ENCODE data around the gene DNAJC5. TPM values are rescaled to one million over a fixed set of nuclear protein-coding genes. Genes with fewer than 3 reads are reported as not detected.

DNAJC5 gene
- total RNA-seq, 1 donor from 2014 or later, result 30.3 TPM

- Histone ChIP-seq H3K27ac (ENCODE audit: low read depth, low read length) (no peak overlapping the region), H3K36me3 (ENCODE audit: control insufficient read depth in 3 of 3, insufficient read depth in 3 of 3, low read length in 3 of 3) (peaks cover 33 to 42% (median 41%) of the 10 kb centered on the region in 3 donors), H3K4me1 (ENCODE audit: control insufficient read depth in 3 of 3, insufficient read depth in 3 of 3, low read length in 3 of 3) (peaks cover 6 to 14% (median 12%) of the 10 kb centered on the region in 3 donors), H3K27me3 (ENCODE audit: control insufficient read depth in 3 of 3, insufficient read depth in 3 of 3, low read length in 3 of 3) (no peaks in the 10 kb centered on the region), H3K4me3 (ENCODE audit: low read length in 3 of 3) (no peak overlapping the region), H3K9ac (ENCODE audit: low read depth in 1 of 3, low read length in 3 of 3) (no peak overlapping the region), H3K9me3 (ENCODE audit: control insufficient read depth in 3 of 3, low read length in 3 of 3) (no peaks in the 10 kb centered on the region)
These were observed 3.6 kb upstream of the DNAJC5 start for GRCh38 chr20:63891061-63892002.

GRCh38 chr20:63892402-63892801 is 2.5 kb upstream of the DNAJC5 start:
- Histone ChIP-seq H3K4me1 (ENCODE audit: control insufficient read depth in 3 of 3, insufficient read depth in 3 of 3, low read length in 3 of 3) (peaks cover 14 to 22% (median 18%) of the 10 kb centered on the region in 3 donors), H3K9ac (ENCODE audit: low read depth in 1 of 3, low read length in 3 of 3) (no peak overlapping the region), H3K9me3 (ENCODE audit: control insufficient read depth in 3 of 3, low read length in 3 of 3) (no peaks in the 10 kb centered on the region), H3K27ac (ENCODE audit: low read depth, low read length) (no peak overlapping the region), H3K27me3 (ENCODE audit: control insufficient read depth in 3 of 3, insufficient read depth in 3 of 3, low read length in 3 of 3) (no peaks in the 10 kb centered on the region), H3K36me3 (ENCODE audit: control insufficient read depth in 3 of 3, insufficient read depth in 3 of 3, low read length in 3 of 3) (peaks cover 29 to 39% (median 35%) of the 10 kb centered on the region in 3 donors), H3K4me3 (ENCODE audit: low read length in 3 of 3) (no peak overlapping the region)

GRCh38 chr20:63893999-63894357 is 948 bp upstream of the DNAJC5 start:
- Histone ChIP-seq H3K4me3 (ENCODE audit: low read length in 3 of 3) (peak overlapping the region; percentile 77 to 79 (median 78)), H3K27ac (ENCODE audit: low read depth, low read length) (no peak overlapping the region), H3K9ac (ENCODE audit: low read depth in 1 of 3, low read length in 3 of 3) (peak overlapping the region in 2 of 3 donors; percentile 45 to 74), H3K4me1 (ENCODE audit: control insufficient read depth in 3 of 3, insufficient read depth in 3 of 3, low read length in 3 of 3) (peaks cover 22 to 30% (median 26%) of the 10 kb centered on the region in 3 donors), H3K9me3 (ENCODE audit: control insufficient read depth in 3 of 3, low read length in 3 of 3) (no peaks in the 10 kb centered on the region), H3K27me3 (ENCODE audit: control insufficient read depth in 3 of 3, insufficient read depth in 3 of 3, low read length in 3 of 3) (no peaks in the 10 kb centered on the region), H3K36me3 (ENCODE audit: control insufficient read depth in 3 of 3, insufficient read depth in 3 of 3, low read length in 3 of 3) (peaks cover 26 to 30% (median 28%) of the 10 kb centered on the region in 3 donors)

- Histone ChIP-seq H3K27ac (ENCODE audit: low read depth, low read length) (peak overlapping the region; percentile 74), H3K9me3 (ENCODE audit: control insufficient read depth in 3 of 3, low read length in 3 of 3) (no peaks in the 10 kb centered on the region), H3K4me3 (ENCODE audit: low read length in 3 of 3) (peak overlapping the region; percentile 62 to 67 (median 67)), H3K36me3 (ENCODE audit: control insufficient read depth in 3 of 3, insufficient read depth in 3 of 3, low read length in 3 of 3) (peaks cover 14 to 18% (median 14%) of the 10 kb centered on the region in 3 donors), H3K9ac (ENCODE audit: low read depth in 1 of 3, low read length in 3 of 3) (peak overlapping the region; percentile 66 to 78 (median 69)), H3K27me3 (ENCODE audit: control insufficient read depth in 3 of 3, insufficient read depth in 3 of 3, low read length in 3 of 3) (no peaks in the 10 kb centered on the region), H3K4me1 (ENCODE audit: control insufficient read depth in 3 of 3, insufficient read depth in 3 of 3, low read length in 3 of 3) (peaks cover 23 to 30% (median 27%) of the 10 kb centered on the region in 3 donors)
These were observed 451 bp downstream of the DNAJC5 start for GRCh38 chr20:63895202-63895951.

GRCh38 chr20:63895952-63896263 is 982 bp downstream of the DNAJC5 start:
- H3K27me3 ChIP-seq (ENCODE audit: control insufficient read depth in 3 of 3, insufficient read depth in 3 of 3, low read length in 3 of 3), result no peaks in the 10 kb centered on the region
- peaks cover 8 to 13% (median 9%) of the 10 kb centered on the region in 3 donors for H3K36me3 ChIP-seq (ENCODE audit: control insufficient read depth in 3 of 3, insufficient read depth in 3 of 3, low read length in 3 of 3)
- H3K4me3 ChIP-seq (ENCODE audit: low read length in 3 of 3), result peak overlapping the region; percentile 62 to 67 (median 67)
- H3K9me3 ChIP-seq (ENCODE audit: control insufficient read depth in 3 of 3, low read length in 3 of 3), result no peaks in the 10 kb centered on the region
- H3K4me1 ChIP-seq (ENCODE audit: control insufficient read depth in 3 of 3, insufficient read depth in 3 of 3, low read length in 3 of 3), result peaks cover 23 to 32% (median 27%) of the 10 kb centered on the region in 3 donors
- peak overlapping the region; percentile 66 to 78 (median 69) for H3K9ac ChIP-seq (ENCODE audit: low read depth in 1 of 3, low read length in 3 of 3)
- H3K27ac ChIP-seq (ENCODE audit: low read depth, low read length), result peak overlapping the region; percentile 74

GRCh38 chr20:63896264-63897105 is 1.6 kb downstream of the DNAJC5 start:
- peak overlapping the region; percentile 62 to 67 (median 67) for H3K4me3 ChIP-seq (ENCODE audit: low read length in 3 of 3)
- peaks cover 23 to 38% (median 29%) of the 10 kb centered on the region in 3 donors for H3K4me1 ChIP-seq (ENCODE audit: control insufficient read depth in 3 of 3, insufficient read depth in 3 of 3, low read length in 3 of 3)
- peak overlapping the region; percentile 66 to 78 (median 69) for H3K9ac ChIP-seq (ENCODE audit: low read depth in 1 of 3, low read length in 3 of 3)
- H3K9me3 ChIP-seq (ENCODE audit: control insufficient read depth in 3 of 3, low read length in 3 of 3), result no peaks in the 10 kb centered on the region
- H3K27ac ChIP-seq (ENCODE audit: low read depth, low read length), result peak overlapping the region; percentile 74
- peaks cover 3 to 8% (median 4%) of the 10 kb centered on the region in 3 donors for H3K36me3 ChIP-seq (ENCODE audit: control insufficient read depth in 3 of 3, insufficient read depth in 3 of 3, low read length in 3 of 3)
- no peaks in the 10 kb centered on the region for H3K27me3 ChIP-seq (ENCODE audit: control insufficient read depth in 3 of 3, insufficient read depth in 3 of 3, low read length in 3 of 3)

GRCh38 chr20:63897978-63898561 is 3.1 kb downstream of the DNAJC5 start:
- Histone ChIP-seq H3K9ac (ENCODE audit: low read depth in 1 of 3, low read length in 3 of 3) (peak overlapping the region in 1 of 3 donors; percentile 16), H3K4me3 (ENCODE audit: low read length in 3 of 3) (no peak overlapping the region), H3K27ac (ENCODE audit: low read depth, low read length) (no peak overlapping the region), H3K27me3 (ENCODE audit: control insufficient read depth in 3 of 3, insufficient read depth in 3 of 3, low read length in 3 of 3) (no peaks in the 10 kb centered on the region), H3K4me1 (ENCODE audit: control insufficient read depth in 3 of 3, insufficient read depth in 3 of 3, low read length in 3 of 3) (peaks cover 23 to 38% (median 29%) of the 10 kb centered on the region in 3 donors), H3K36me3 (ENCODE audit: control insufficient read depth in 3 of 3, insufficient read depth in 3 of 3, low read length in 3 of 3) (peaks cover 0 to 6% (median 0%) of the 10 kb centered on the region in 3 donors), H3K9me3 (ENCODE audit: control insufficient read depth in 3 of 3, low read length in 3 of 3) (no peaks in the 10 kb centered on the region)

- H3K4me3 ChIP-seq (ENCODE audit: low read length in 3 of 3), result no peak overlapping the region
- peak overlapping the region in 1 of 3 donors; percentile 9 for H3K9ac ChIP-seq (ENCODE audit: low read depth in 1 of 3, low read length in 3 of 3)
- H3K27ac ChIP-seq (ENCODE audit: low read depth, low read length), result no peak overlapping the region
- H3K36me3 ChIP-seq (ENCODE audit: control insufficient read depth in 3 of 3, insufficient read depth in 3 of 3, low read length in 3 of 3), result peaks cover 0 to 6% (median 0%) of the 10 kb centered on the region in 3 donors
- no peaks in the 10 kb centered on the region for H3K27me3 ChIP-seq (ENCODE audit: control insufficient read depth in 3 of 3, insufficient read depth in 3 of 3, low read length in 3 of 3)
- H3K4me1 ChIP-seq (ENCODE audit: control insufficient read depth in 3 of 3, insufficient read depth in 3 of 3, low read length in 3 of 3), result peaks cover 23 to 37% (median 29%) of the 10 kb centered on the region in 3 donors
- no peaks in the 10 kb centered on the region for H3K9me3 ChIP-seq (ENCODE audit: control insufficient read depth in 3 of 3, low read length in 3 of 3)
These were observed 4.1 kb downstream of the DNAJC5 start for GRCh38 chr20:63898882-63899558.
